Ishikawa (cell line): ENCODE data around the gene ENPEP.

Experiments
- CEBPB ChIP-seq: IDR thresholded peaks from 2 replicates; pipeline ENCODE4 v1.6.1; 2012
- CREB1 ChIP-seq: IDR thresholded peaks from 2 replicates; pipeline ENCODE4 v1.6.1; 2012; ENCODE audit warnings: low read depth
- EGR1 ChIP-seq: IDR thresholded peaks from 2 replicates; pipeline ENCODE4 v1.6.1; 2012
- EP300 ChIP-seq: IDR thresholded peaks from 2 replicates; pipeline ENCODE4 v1.6.1; 2012; ENCODE audit warnings: borderline replicate concordance
- FOXM1 ChIP-seq: IDR thresholded peaks from 2 replicates; pipeline ENCODE4 v1.6.1; 2012; ENCODE audit warnings: low read depth, borderline replicate concordance
- MAX ChIP-seq: IDR thresholded peaks from 2 replicates; pipeline ENCODE4 v1.6.1; 2012
- NFIC ChIP-seq: IDR thresholded peaks from 2 replicates; pipeline ENCODE4 v1.6.1; 2012
- RAD21 ChIP-seq: IDR thresholded peaks from 2 replicates; pipeline ENCODE4 v1.6.1; 2012; ENCODE audit warnings: low read depth
- REST ChIP-seq: IDR thresholded peaks from 2 replicates; pipeline ENCODE4 v1.6.1; 2012; ENCODE audit warnings: low read depth, mild to moderate bottlenecking
- TAF1 ChIP-seq: IDR thresholded peaks from 2 replicates; pipeline ENCODE4 v1.6.1; 2012; ENCODE audit warnings: low read depth, mild to moderate bottlenecking
- TCF12 ChIP-seq: IDR thresholded peaks from 2 replicates; pipeline ENCODE4 v1.6.1; 2012; ENCODE audit warnings: low read depth
- TEAD4 ChIP-seq: IDR thresholded peaks from 2 replicates; pipeline ENCODE4 v1.6.1; 2012
- USF1 ChIP-seq: IDR thresholded peaks from 2 replicates; pipeline ENCODE4 v1.6.1; 2012
- YY1 ChIP-seq: IDR thresholded peaks from 2 replicates; pipeline ENCODE4 v1.6.1; 2012; ENCODE audit warnings: low read depth
- ZBTB7A ChIP-seq: IDR thresholded peaks from 2 replicates; pipeline ENCODE4 v1.6.1; 2012; ENCODE audit warnings: low read depth

ENPEP gene

GRCh38 chr4:110475881-110476818 lies at the start of gene ENPEP:
Gene ENPEP (plus strand): TSS chr4:110476155. CDS start chr4:110476415, 260 bp downstream.
- TF ChIP-seq NFIC (no peak), TEAD4 (no peak), REST (no peak), YY1 (no peak), ZBTB7A (no peak), TCF12 (no peak), MAX (no peak), USF1 (no peak), EP300 (no peak), EGR1 (no peak), FOXM1 (no peak), CREB1 (no peak), RAD21 (no peak), CEBPB (no peak), TAF1 (no peak)

- TF ChIP-seq EP300 = no peak
- no peak for TF ChIP-seq TEAD4
- no peak for TF ChIP-seq TAF1
- TF ChIP-seq USF1 = no peak
- TF ChIP-seq TCF12 = no peak
These were observed 33.6 kb upstream of the ENPEP start for GRCh38 chr4:110442309-110442708.

- no peak for TF ChIP-seq NFIC
These were observed 33.2 kb upstream of the ENPEP start for GRCh38 chr4:110442788-110443187.

- TF ChIP-seq CEBPB = no peak
- no peak for TF ChIP-seq NFIC
- TF ChIP-seq REST = no peak
- TF ChIP-seq TCF12 = no peak
- TF ChIP-seq EGR1 = no peak
- TF ChIP-seq USF1 = no peak
- no peak for TF ChIP-seq MAX
- no peak for TF ChIP-seq RAD21
- no peak for TF ChIP-seq CREB1
- no peak for TF ChIP-seq ZBTB7A
- no peak for TF ChIP-seq TAF1
- TF ChIP-seq FOXM1 = no peak
- TF ChIP-seq TEAD4 = no peak
- TF ChIP-seq YY1 = no peak
- no peak for TF ChIP-seq EP300
These were observed 26.0 kb upstream of the ENPEP start for GRCh38 chr4:110449947-110450346.

- TF ChIP-seq ZBTB7A = no peak
- TF ChIP-seq MAX = no peak
- TF ChIP-seq TAF1 = no peak
- TF ChIP-seq NFIC = no peak
- no peak for TF ChIP-seq EP300
- TF ChIP-seq TCF12 = no peak
- no peak for TF ChIP-seq REST
- TF ChIP-seq USF1 = no peak
- no peak for TF ChIP-seq CREB1
- no peak for TF ChIP-seq CEBPB
These were observed 23.4 kb upstream of the ENPEP start for GRCh38 chr4:110452546-110452945.
